Keratinocyte (primary cell): ENCODE measurements around the gene NDUFS7. TPM values are rescaled to one million over a fixed set of nuclear protein-coding genes. Genes with fewer than 3 reads are reported as not detected.

ENCODE experiments used
- DNase-seq: peaks from one replicate; pipeline ENCODE4 v3.0.0-alpha.2; 2011; ENCODE audit warnings: low read depth, missing footprints, low spot score
- FAIRE-seq: peaks from 2 replicates; lab custom pipeline; 2011; peaks lifted over from hg19 to GRCh38; lab: Jason Lieb, UNC
- H2AFZ ChIP-seq: 2 replicates; pipeline ENCODE4 v1.6.0; 2012; ENCODE audit warnings: low read length, control low read depth, inconsistent platforms; ENCODE audit not compliant: control insufficient read depth
- H3K27ac ChIP-seq: 2 replicates; pipeline ENCODE4 v1.5.1; 2011; ENCODE audit warnings: low read length; ENCODE audit not compliant: control insufficient read depth, insufficient read depth
- H3K27me3 ChIP-seq: 3 replicates; pipeline ENCODE4 v1.6.0; 2011; ENCODE audit warnings: low read length; ENCODE audit not compliant: control insufficient read depth, insufficient read depth; ENCODE audit errors: extremely low read depth
- H3K36me3 ChIP-seq, 2 experiments: 2 replicates in 1 of 2; 3 replicates in 1 of 2; pipeline ENCODE4 v1.5.1; 2011; ENCODE audit warnings: low read length in 2 of 2, mild to moderate bottlenecking in 1 of 2; ENCODE audit not compliant: control insufficient read depth in 2 of 2, insufficient read depth in 2 of 2; ENCODE audit errors: extremely low read depth in 1 of 2
- H3K4me1 ChIP-seq: 3 replicates; pipeline ENCODE4 v1.5.1; 2011; ENCODE audit warnings: low read length; ENCODE audit not compliant: control insufficient read depth, insufficient read depth; ENCODE audit errors: extremely low read depth
- H3K4me2 ChIP-seq: 3 replicates; pipeline ENCODE4 v1.6.0; 2011; ENCODE audit warnings: low read depth, low read length; ENCODE audit not compliant: control insufficient read depth, insufficient read depth; ENCODE audit errors: extremely low read depth
- H3K4me3 ChIP-seq, 3 experiments: fragments of 200-600 bp in 1 of 3; sonication (generic) in 1 of 3; 2 replicates in 2 of 3; 3 replicates in 1 of 3; pipeline ENCODE4 v1.5.1; 2011 to 2016; ENCODE audit warnings: low read length in 3 of 3, mild to moderate bottlenecking in 3 of 3, control low read depth in 2 of 3, inconsistent platforms in 1 of 3, low read depth in 1 of 3, mixed read lengths in 1 of 3, mixed run types in 1 of 3, moderate library complexity in 1 of 3; ENCODE audit not compliant: control insufficient read depth in 2 of 3, insufficient read depth in 2 of 3; ENCODE audit errors: extremely low read depth in 1 of 3
- H3K79me2 ChIP-seq: 2 replicates; pipeline ENCODE4 v1.6.0; 2012; ENCODE audit warnings: low read length; ENCODE audit not compliant: control insufficient read depth, insufficient read depth
- H3K9ac ChIP-seq: 3 replicates; pipeline ENCODE4 v1.6.0; 2011; ENCODE audit warnings: low read length; ENCODE audit not compliant: control insufficient read depth, insufficient read depth; ENCODE audit errors: extremely low read depth
- H3K9me1 ChIP-seq: 3 replicates; pipeline ENCODE4 v1.6.0; 2011; ENCODE audit warnings: low read length; ENCODE audit not compliant: control insufficient read depth, insufficient read depth; ENCODE audit errors: extremely low read depth
- H3K9me3 ChIP-seq: 2 replicates; pipeline ENCODE4 v1.5.1; 2012; ENCODE audit warnings: low read depth, low read length; ENCODE audit not compliant: control insufficient read depth
- H4K20me1 ChIP-seq: 3 replicates; pipeline ENCODE4 v1.6.0; 2011; ENCODE audit warnings: low read length; ENCODE audit not compliant: control insufficient read depth, insufficient read depth; ENCODE audit errors: extremely low read depth
- EZH2 ChIP-seq: IDR thresholded peaks from one replicate; pipeline ENCODE4 v1.6.1; 2012; ENCODE audit warnings: inconsistent platforms, mild to moderate bottlenecking, low read length, moderate library complexity
- dilution Hi-C: fragments of 300-500 bp; cut with MboI; formaldehyde crosslinking; loops from one replicate; pipeline ENCODE4 v1.7.0; 2020; ENCODE audit warnings: low sequenced_read_pairs; ENCODE audit not compliant: extremely low pct_ligation_motif_present
- polyA plus RNA-seq, 5 experiments: library from polyadenylated mRNA; depleted of rRNA in 3 of 5; stranded (reverse) in 3 of 5; stranded (forward) in 1 of 5; unstranded in 1 of 5; fragments of >200 nt; gene quantifications; 1 replicate in 1 of 5; 2 replicates in 3 of 5; 3 replicates in 1 of 5; pipeline versions ENCODE4 v1.2.1 to v1.2.3, GENCODE V29; 2011 to 2012; ENCODE audit warnings: missing spikeins in 2 of 5, low read depth in 1 of 5, low replicate concordance in 1 of 5
- TF ChIP-seq, protein P1 (sequence below), 3 experiments: IDR thresholded peaks in 1 of 3; conservative IDR thresholded peaks in 1 of 3; optimal IDR thresholded peaks in 1 of 3; 2 replicates in 2 of 3; 3 replicates in 1 of 3; pipeline versions ENCODE3 to v1.5.1; 2011; ENCODE audit warnings: low read length in 3 of 3, mild to moderate bottlenecking in 3 of 3, moderate library complexity in 2 of 3, control low read depth in 1 of 3, inconsistent platforms in 1 of 3; ENCODE audit not compliant: insufficient read depth in 2 of 3; ENCODE audit errors: extremely low read depth in 1 of 3

The NDUFS7 gene
- polyA plus RNA-seq, 1 donor (not counting 4 experiments of a cell fraction or from before 2014, with no cell fraction given) = 23.2 TPM

DNA sequence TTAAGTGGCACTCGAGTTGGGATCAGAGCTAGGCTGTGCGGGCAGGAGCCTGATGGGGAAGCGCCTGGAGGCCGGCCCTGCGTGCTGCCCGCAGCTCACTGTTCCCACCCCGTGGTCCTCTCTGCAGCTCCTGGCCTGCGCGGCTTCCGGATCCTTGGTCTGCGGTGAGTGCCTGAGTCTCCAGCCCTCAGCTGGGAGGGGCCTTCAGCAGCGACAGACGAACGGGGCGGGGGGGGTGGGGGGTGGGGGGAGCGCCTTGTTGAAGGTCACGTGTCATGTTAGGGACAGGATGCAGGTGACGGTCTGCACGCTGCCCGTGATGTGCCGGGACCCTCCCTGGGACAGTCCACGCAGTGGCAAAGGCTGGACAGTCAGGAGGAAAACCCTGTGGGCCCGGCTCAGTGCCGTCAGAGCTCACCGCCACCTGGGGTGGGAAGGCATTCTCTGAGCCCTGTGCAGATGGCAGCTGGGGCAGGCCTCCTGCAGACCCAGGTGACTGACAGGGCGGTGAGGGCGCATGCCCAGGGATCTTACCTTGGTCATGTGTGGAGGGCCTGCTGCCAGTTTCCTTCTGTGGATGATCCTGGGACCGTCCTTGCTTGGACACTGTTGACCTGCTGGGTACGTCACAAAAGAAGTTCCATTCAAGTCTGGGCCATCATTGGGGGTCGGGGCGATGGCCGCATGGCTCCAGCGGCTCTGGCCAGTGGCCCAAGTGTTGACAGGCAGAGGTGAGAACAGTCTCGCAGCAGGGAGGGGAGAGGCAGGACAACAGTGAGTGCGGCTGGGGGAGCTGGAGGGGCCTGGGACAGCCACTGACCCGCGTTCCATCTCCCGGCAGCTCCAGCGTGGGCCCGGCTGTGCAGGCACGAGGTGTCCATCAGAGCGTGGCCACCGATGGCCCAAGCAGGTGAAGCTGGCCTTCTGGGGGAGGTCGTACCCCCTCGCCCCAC lies 4.3 kb downstream of the NDUFS7 start:
- H3K27me3 ChIP-seq = no peaks in the 10 kb centered on the region
- H3K36me3 ChIP-seq = peaks cover 10 to 14% of the 10 kb centered on the region in 2 experiments
- dilution Hi-C loops = no loop called here
- H3K27ac ChIP-seq = no peak overlapping the region
- DNase-seq (no peak), FAIRE-seq (no peak)
- H3K9me3 ChIP-seq = no peaks in the 10 kb centered on the region
- no peaks in the 10 kb centered on the region for H3K9me1 ChIP-seq
- H3K4me2 ChIP-seq = peak overlapping the region; percentile 56
- TF ChIP-seq, protein P1, sequence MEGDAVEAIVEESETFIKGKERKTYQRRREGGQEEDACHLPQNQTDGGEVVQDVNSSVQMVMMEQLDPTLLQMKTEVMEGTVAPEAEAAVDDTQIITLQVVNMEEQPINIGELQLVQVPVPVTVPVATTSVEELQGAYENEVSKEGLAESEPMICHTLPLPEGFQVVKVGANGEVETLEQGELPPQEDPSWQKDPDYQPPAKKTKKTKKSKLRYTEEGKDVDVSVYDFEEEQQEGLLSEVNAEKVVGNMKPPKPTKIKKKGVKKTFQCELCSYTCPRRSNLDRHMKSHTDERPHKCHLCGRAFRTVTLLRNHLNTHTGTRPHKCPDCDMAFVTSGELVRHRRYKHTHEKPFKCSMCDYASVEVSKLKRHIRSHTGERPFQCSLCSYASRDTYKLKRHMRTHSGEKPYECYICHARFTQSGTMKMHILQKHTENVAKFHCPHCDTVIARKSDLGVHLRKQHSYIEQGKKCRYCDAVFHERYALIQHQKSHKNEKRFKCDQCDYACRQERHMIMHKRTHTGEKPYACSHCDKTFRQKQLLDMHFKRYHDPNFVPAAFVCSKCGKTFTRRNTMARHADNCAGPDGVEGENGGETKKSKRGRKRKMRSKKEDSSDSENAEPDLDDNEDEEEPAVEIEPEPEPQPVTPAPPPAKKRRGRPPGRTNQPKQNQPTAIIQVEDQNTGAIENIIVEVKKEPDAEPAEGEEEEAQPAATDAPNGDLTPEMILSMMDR (optimal IDR thresholded peaks at IDR 0.05 in 1 of 3, IDR thresholded peaks at IDR 0.05 in 1 of 3, conservative IDR thresholded peaks at IDR 0.05 in 1 of 3; ENCODE audit: extremely low read depth in 1 of 3, insufficient read depth in 2 of 3, low read length in 3 of 3) = no peak
- no peak for TF ChIP-seq EZH2
- H3K79me2 ChIP-seq = peaks cover 18% of the 10 kb centered on the region
- no peaks in the 10 kb centered on the region for H4K20me1 ChIP-seq
- H3K4me3 ChIP-seq = no peak overlapping the region
- no peak overlapping the region for H2AFZ ChIP-seq
- no peak overlapping the region for H3K9ac ChIP-seq
- peaks cover 17% of the 10 kb centered on the region for H3K4me1 ChIP-seq

DNA sequence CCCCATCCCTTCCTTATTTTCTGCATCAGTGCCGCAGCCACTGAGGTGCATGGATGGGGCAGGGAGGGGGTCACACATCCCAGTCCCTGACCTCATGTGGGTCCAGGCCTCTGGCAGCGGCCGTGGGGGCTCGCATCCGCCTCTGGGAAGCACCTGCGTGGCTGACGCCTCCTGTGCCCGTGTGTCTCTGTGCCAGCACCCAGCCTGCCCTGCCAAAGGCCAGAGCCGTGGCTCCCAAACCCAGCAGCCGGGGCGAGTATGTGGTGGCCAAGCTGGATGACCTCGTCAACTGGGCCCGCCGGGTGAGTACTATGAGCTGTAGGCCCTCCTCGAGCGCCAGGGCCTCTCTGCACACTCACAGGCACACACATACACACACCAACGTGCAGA lies 4.9 kb downstream of the NDUFS7 start:
- dilution Hi-C loops = no loop called here
- FAIRE-seq = no peak
- H3K36me3 ChIP-seq = peaks cover 10 to 14% of the 10 kb centered on the region in 2 experiments

More for the DNA sequence above, 4.9 kb downstream of the NDUFS7 start:
- Histone ChIP-seq H2AFZ (no peak overlapping the region), H3K79me2 (peaks cover 18% of the 10 kb centered on the region), H3K27me3 (no peaks in the 10 kb centered on the region), H3K4me1 (peaks cover 17% of the 10 kb centered on the region), H3K4me3 (no peak overlapping the region), H4K20me1 (no peaks in the 10 kb centered on the region), H3K9me1 (no peaks in the 10 kb centered on the region), H3K9ac (no peak overlapping the region), H3K9me3 (no peaks in the 10 kb centered on the region), H3K27ac (no peak overlapping the region), H3K4me2 (no peak overlapping the region)
- TF ChIP-seq, protein P1 (optimal IDR thresholded peaks at IDR 0.05 in 1 of 3, IDR thresholded peaks at IDR 0.05 in 1 of 3, conservative IDR thresholded peaks at IDR 0.05 in 1 of 3; ENCODE audit: extremely low read depth in 1 of 3, insufficient read depth in 2 of 3, low read length in 3 of 3) = no peak
- TF ChIP-seq EZH2 = no peak
- DNase-seq = no peak
